Amniotic stem cell (primary cell): Measurements from ENCODE around the gene KCNQ5.

Experiments
- DNase-seq: peaks from one replicate; lab custom pipeline; 2025; lab: John Stamatoyannopoulos, UW

Gene KCNQ5

DNA sequence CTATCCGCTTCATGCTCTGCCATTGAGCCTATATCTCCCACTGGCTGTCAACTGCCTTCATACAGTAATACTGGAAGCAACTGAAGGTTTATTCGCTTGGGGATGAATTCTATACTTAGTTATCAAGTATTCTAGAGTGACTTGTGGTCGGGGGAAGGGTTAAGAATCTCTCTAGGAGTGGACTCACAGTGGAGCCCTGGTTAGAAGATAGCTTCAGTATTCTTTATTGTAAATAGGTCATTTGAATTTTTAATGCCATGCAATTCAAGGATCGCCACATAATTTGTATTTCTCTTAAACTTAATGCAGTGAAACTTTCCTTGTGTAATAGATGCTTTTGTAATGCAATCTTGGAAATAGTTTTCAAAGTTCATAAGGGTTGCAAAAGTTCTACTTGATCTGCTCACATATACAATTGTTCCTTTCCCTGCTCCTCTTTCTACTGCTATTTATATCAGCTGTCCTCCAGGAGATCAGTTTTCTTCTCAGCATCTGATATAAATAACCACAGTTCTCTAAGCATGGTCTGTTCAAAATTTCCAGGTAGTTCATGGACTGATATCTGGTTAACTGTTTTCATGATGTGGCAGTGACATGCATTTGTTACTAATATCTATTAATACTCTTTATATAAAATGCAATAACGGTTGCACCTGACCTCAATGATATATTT lies 120.3 kb downstream of the KCNQ5 start:
- DNase-seq: no peak

DNA sequence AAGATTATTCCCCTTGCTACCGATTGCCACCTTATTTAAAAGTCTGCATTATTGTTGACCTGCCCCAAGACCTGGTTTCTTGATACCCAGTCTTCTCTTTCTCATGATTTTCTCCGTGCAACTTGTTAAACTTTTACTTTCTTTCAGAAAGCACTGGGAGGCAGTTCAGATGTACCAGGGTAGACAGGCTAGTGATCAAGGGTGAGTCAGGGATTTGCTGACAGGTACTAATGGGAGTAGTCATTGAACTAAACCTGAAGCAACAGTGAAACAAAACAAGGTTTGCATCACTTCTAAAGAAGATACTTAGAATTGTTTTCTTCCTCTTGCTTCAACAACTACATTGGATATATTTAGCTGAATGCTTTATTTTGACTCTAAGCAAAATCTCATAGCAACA lies 124.4 kb downstream of the KCNQ5 start:
- DNase-seq: no peak

DNA sequence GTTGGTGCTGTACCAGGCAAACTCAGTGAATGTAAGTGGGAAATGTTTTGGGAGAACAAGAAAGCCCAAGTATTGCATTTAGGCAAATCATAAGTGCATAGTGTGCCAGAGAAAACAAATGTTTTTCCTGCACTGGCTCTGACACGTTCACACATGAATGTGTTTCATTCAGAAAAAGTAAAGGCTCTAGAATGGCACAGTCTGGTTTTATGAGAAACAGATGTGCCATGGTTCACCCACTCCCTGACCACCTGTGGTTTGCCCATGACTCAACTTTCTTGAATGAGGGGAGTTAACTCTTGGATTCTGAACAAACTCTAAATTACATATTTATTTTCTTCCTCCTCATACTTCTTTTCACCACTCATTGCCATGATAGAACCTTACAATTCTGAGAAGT lies 126.9 kb downstream of the KCNQ5 start:
- peak; percentile 77 for DNase-seq

DNA sequence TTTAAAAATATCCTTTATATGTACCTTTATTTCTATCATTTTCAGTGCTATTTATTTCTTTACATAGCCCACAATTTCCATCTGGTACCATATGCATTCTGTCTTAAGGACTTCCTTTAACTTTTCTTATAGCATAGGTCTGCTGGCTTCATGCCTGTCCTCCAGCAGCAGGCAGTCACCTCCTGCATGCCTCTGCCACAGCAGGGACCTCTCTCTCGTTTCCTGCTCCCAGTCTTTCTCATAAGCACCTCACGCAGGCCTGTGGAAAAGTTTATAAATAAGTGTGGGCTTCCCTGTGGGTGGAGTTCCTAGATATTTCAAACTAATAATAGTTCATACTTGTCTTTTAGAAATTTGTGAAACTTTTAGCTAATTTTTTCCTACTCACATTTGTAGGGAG lies 133.9 kb downstream of the KCNQ5 start:
- no peak for DNase-seq

DNA sequence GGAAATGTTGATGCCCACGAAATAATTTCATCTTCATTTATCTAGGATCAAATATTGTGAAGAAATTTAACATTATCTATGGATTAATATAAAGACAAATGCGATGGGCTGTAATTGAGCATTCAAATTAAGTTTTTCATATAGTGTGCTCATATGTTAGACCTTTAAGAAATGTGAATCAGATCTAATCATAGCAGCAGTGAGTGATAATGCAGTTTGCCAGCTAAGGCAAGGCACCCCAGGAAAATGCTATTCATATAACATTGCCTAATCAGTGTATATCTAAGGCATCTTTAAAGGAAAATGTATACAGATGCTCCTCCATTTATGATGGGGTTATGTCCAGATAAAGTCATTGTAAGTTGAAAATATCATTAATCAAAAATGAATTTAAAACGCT lies 135.2 kb downstream of the KCNQ5 start:
- DNase-seq: no peak

DNA sequence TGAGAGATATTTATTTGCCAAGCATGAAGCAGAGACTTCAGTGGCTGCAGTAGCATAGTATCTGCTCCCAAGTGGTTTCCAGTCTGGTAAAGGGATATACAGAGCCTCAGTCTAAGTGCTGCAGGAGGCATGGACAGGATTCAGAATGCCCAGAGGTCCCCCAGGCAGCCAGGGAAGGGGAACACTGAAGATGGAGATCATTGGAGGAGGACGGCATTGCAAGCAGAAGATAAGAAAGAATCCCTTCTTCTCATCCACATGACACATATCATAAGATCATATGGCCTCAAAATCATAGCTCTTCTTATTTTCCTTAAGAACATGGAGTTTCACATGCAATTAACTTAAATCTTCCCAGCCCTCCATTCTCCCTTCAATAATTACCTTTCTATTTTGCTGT lies 136.1 kb downstream of the KCNQ5 start:
- no peak for DNase-seq

DNA sequence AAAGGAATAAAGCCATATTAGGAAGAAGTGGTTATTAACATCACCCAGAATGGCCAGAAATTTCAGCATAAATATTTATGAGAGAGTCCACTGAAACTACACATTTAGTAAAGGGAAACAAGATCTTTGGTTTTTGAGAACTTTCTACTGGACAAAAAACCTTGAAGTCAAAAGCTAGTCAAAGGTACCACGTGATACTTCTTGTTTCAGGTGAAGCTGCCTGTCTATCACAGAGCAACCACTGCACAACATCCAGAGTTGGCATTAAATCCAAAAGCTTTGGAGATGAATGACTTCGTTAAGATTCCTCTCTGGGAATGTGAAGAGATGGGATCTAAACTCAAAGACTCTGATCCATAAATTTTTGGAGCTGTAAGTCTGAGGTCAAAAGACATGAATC lies 137.0 kb downstream of the KCNQ5 start:
- no peak for DNase-seq

DNA sequence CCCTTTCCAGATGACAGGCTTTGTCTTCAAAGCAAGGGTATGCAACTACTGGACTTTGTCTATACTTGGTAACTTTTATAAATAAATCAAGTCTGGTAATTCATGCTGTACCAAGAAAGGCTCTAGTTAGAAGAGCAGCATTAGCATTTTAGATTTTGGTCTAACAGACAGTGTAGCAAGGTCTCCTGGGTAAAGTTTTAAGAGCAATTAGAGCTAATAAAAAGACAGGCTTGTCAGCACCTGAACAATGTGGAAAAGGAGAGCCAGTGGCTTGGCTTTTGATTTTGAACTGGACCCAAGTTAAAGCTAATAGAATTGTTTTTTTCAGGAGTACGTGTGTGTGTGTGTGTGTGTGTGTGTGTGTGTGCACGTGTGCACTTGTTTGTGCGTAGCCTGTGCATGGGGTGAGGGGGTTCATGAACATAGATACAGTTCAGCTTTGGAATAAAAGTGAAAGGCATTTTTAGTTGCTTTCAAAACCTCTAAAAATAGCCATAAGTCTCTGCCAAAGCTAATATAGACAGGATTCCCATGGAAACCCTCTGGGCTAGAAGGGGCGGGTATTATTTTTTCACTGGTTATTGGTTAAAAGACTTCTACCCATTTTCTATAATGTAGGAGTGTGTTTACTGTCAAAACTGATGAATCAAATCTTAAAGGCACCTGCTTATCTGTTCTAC lies 138.4 kb downstream of the KCNQ5 start:
- no peak for DNase-seq

DNA sequence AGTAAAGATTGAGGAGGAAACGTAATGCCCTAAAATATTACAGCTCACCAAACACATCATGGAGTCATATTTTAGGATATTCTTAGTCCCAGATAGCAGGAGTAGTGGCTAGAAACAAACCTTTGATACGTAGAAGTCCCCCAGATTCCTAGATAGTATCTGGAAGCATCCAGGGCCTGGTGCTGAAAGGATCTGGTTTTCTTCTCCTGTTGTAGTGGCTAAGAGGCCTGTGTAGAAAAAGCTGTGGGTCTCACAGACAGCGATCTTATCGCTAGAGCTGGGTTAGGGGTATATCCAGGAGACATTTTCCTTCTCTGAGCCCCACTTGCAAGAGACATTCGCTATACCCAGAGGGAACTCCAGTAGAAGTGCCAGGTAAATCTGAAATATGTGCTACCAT lies 139.9 kb downstream of the KCNQ5 start:
- DNase-seq: no peak

DNA sequence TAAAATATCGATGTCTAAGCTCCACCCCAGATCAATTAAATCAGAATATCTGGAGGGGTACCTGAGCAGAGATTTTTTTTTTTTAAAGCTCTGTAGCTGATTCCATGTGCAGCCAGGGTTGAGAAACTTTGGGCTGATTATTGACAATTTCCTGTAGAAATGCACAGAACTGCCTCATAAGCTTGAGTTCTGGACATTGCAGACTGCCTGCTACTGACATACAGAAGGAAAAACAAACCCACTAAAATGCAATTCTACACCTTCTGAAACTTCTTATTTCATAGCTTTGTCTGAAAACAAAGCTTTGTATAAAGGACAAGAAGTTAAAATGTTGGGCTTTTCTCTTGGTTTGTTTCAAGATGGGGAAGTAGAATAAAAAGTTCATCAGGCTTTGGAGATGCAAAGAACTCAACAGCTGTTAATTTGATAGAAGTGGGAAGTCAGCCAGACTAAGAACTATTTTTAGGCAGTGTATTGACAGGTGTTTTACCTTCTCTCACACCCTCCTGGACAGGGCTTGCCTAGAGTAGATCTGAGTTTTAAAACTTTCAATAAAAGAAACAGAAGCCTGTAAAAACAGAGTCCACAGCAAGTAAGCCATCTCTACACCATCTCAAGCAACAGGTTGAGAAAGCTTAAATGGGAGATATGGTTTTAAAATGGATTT lies 147.7 kb downstream of the KCNQ5 start:
- no peak for DNase-seq

DNA sequence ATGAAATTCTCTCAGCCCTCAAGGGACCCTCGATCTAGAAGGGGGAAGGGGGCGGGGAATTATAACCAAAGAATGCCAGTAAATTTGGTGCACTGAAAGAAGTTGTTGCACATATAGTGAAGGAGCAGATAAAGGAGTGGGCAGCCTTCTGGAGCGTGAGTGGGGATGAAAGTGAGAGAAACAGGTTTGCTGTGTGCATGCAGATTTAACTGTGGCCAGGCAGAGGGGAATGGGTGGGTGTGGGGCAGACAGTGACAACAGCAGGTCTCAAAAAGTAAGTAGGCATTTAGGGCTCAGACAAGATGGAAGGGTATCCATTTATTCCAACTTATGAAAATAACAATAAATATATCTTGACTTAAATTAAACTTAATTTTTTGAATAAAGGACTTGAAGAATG lies 149.1 kb downstream of the KCNQ5 start:
- no peak for DNase-seq

DNA sequence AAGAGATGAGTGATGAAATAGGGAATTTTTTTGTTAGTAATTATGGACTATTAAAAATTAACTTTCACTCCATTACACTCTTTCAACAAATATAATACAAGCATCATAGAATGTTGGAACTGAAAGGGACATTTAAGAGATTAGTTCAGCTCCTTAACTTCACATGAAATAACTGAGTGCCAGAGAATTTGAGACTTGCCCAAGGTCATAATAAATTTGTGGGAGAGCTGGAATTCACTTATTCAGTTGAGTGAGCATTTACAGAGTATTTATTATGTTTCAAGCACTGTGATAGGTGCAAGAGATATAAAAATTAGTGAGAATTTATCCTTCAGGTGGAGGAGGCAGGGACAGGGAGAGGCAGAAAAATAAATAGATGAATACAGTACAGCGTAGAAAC lies 154.6 kb downstream of the KCNQ5 start:
- no peak for DNase-seq

DNA sequence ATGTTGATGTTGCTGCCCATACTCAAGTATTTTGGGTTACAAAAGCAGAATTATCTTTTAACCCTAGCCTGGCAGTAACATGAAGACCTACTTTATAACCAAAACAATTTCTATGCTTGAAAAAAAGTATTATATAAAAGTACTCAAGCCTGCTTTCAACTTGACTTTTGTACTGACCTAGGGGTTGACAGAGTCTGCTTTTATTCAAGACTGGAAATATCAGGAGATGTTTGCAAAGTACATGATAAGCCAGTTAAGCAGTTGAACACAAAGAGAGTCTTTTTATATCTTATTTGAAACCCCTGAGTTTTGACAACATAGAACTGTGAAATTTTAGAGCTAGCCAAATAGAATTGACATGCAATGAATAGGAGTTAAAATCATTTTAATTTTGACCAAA lies 159.8 kb downstream of the KCNQ5 start:
- DNase-seq: no peak

DNA sequence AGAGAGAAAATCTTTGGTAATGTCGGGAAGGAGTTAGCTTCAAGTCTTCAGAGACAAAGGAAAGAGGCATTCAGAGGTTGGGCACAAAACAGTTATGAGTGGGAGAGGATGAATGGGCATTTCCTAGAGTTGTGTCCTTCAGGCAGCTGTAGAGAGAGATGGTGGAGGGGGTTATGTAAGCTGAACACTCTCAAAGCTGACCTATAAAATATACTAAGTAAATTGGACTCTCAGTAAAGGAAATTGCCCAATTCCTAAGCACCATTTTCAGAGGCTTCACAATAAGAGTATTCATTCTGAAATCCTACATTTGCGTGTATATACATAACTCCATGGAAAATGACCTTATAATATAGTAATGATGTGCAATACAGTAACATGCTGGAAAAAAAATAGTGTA lies 161.2 kb downstream of the KCNQ5 start:
- DNase-seq: no peak

DNA sequence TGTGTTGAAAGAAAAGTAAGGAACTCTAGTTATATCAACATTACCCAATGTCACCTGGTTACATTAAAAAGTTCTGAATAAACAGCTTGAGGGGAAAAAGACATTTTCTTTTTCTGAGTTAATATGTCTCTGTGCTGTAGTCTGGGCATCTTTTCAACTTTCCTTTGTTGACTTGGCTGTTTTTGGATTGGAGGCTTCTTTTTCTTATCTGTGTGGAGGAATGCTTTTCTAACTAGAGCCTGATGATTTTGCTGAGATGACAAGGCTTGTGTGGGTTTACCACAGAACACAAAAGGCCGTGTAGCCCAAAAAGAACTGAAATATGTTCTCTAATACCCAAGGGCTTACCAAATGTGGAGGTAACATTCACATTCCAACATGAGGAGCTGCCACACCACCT lies 161.8 kb downstream of the KCNQ5 start:
- no peak for DNase-seq

DNA sequence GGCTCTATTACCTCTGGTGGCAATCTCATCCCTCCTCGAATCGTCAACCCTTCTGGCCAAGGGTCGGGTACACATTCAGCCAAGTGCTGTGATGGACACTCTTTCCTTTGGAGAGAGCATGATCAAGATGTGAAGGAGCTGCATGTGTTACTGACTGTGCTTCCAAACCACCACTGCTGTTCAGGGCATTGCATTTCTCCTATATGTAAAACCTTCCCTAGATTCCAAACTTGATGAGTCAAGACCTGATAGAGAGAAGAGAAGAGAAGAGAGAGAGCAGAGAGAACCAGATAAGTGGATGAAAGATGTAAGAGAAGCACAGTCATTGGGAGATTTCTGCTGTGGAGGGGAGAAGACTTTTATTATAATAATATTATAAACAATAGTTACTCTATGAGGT lies 162.2 kb downstream of the KCNQ5 start:
- no peak for DNase-seq

DNA sequence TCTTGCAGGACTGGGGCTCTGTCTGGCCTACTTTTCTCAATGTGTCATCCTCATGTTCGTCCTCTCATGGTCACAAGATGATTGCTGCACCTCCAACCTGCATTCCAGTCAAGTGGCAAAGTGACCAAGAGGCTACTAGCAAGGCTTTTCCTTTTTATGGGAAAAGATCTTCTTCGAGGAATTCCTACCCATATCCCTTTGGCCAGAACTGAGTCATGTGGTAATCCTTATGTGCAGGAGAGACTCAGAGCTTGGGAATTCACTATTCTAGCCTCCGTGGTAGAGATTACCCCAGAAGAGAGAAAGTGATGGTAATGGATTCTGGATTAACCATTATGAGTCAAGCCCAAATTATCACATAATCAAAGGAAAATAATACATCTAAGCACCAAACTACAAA lies 162.7 kb downstream of the KCNQ5 start:
- DNase-seq: peak; percentile 30

DNA sequence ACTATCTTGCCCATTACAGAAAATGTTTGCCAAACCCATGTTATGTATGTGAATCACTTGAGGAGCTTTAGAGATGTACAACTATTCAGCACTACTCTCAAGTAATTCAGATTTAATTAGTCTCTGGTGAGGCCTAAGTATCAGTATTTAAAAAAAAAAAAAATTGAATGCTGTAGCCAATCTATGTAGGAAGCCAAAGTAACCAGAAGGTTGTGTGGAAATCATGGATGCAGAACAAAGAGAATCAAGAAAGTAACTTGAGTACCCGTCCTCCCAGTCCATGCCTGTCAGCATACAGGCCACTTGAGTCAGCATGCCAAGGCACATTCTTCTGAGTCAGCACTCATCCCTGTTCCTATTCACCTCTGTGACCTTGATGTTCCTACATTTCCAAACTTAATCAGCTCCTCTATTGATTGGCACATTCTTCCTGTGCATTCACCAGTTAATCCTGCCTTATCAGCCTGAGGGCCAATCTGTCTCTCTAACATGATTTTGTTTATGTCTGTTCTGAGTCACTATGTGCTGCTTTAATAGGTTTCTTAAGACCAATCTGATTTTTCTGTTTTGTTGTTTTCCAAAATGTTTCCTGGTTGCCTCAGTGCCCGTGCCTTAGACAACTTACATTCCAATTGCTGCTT lies 165.6 kb downstream of the KCNQ5 start:
- DNase-seq: peak; percentile 91

DNA sequence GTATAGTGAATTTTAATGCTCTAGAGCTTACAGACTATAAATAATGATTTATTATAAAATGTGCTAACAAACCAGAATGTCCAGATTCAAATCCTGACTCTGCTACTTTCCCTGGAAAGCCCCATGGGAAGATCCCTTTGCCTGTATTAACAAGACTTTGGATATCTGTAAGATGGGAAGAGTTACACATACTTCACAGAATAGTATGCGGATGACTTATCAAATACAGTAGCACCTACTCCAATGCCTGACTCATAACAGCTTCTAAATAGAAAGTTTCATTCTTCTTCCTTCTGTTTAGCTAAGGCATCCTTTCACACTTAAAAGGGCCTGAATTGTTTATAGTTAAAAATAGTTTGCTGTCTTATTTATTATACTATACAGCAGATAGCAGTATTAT lies 166.3 kb downstream of the KCNQ5 start:
- peak; percentile 28 for DNase-seq

DNA sequence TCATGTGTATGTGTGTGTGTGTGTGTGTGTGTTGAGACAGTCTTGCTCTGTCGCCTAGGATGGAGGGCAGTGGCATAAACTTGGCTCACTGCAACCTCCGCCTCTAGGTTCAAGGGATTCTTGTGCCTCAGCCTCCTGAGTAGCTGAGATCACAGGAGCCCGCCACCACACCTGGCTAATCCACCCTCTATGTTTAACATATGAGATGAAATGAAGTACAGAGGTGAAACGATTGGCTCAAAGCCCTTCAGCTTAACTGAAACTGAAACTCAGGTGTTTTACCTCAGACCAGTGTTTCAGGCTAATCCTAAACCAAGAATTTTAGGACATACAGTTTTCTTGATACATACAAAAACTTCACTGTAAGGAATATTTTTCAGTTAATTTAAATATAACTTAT lies 167.3 kb downstream of the KCNQ5 start:
- DNase-seq: no peak

DNA sequence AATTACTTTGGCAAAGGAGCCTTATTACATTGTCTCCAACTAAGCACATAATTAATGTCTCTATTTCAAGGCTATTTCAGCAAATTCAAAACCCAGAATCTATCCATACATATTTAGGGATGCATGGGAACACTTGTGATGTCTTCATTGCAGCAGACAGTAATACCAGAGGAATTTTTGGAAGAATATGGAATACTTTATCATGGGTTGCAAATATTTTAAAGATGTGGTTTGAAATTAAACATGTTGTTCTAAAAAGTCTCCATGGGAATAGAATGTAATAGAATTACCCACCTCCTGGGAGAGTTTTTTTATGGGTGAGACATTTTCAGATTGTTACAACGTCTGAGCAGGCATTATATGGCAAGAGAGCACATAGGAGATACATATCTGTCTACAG lies 170.8 kb downstream of the KCNQ5 start:
- DNase-seq: no peak

DNA sequence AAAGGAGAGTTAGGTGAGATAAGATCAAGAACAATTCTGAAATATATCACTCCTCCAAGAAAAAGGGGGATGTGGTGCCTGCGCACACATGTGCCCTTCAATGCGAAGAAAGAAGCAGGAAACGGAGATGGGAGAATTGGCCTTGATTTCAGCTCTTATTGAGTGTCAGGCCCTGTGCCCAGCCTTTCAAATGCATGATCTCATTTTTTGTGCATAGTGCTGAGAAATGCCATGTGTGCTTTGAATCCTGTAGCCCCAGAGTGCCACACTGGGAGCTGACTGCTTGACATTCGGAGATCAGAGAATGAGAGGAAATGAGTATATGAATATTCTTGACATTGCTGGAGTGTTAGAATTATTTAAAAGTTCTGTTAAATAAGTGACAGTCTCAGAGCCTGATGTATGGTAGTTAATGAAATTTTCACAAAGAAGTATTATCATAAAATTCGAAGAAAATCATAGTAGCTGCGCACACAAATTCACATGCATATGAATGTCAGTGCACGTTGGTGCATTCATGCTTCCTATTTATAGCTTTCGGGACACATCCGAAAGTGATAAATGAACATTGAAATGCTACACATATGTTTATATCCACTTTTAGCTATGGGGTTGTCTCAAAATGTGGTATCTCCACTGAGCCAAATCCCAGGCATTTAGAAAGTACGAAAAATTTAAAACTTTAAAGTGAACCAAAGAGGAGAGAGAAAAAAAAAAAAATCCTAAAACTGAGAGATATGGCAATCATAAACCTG lies 172.0 kb downstream of the KCNQ5 start:
- DNase-seq: no peak
